GM12878 (cell line): ENCODE data around the gene NID1. TPM values are rescaled to one million over a fixed set of nuclear protein-coding genes. Genes with fewer than 3 reads are reported as not detected.

Experiments used
- ATAC-seq: fragments of 200-7000 bp; cut with Tn5 transposase; 3 replicates; pipeline ENCODE4 v1.9.1; 2020; ENCODE audit warnings: mild to moderate bottlenecking, moderate library complexity
- BruUV-seq: library from RNA; stranded (reverse); fragments of 400-500 nt; replicated peaks from 2 replicates; lab custom pipeline; 2021; lab: Mats Ljungman, UMichigan
- CTCF ChIA-PET: fragments of 300-600 bp; sonication (Branson Sonifier 250); formaldehyde crosslinking; extraction: SDS; loops from one replicate; lab custom pipeline; 2021; ENCODE audit warnings: inconsistent platforms; lab: Yijun Ruan, JAX
- POLR2A ChIA-PET: fragments of 350-600 bp; formaldehyde crosslinking; extraction: SDS; loops from one replicate; lab custom pipeline; 2021; ENCODE audit warnings: inconsistent platforms; lab: Charles Lee
- RAD21 ChIA-PET: fragments of 300-600 bp; sonication (Branson Sonifier 250); formaldehyde crosslinking; loops from one replicate; lab custom pipeline; 2023; ENCODE audit warnings: antibody characterized with exemption; ENCODE audit not compliant: unreplicated experiment; lab: Charles Lee
- SMC1A ChIA-PET: fragments of 300-600 bp; sonication (Branson Sonifier 250); formaldehyde crosslinking; loops from one replicate; lab custom pipeline; 2023; ENCODE audit not compliant: unreplicated experiment, uncharacterized antibody; lab: Charles Lee
- DNase-seq: peaks from one replicate; pipeline ENCODE4 v3.0.0-alpha.2; 2011; ENCODE audit warnings: low read depth, low spot score
- FAIRE-seq: peaks from 3 replicates; lab custom pipeline; 2011; peaks lifted over from hg19 to GRCh38; lab: Jason Lieb, UNC
- H2AFZ ChIP-seq: 2 replicates; pipeline ENCODE4 v1.6.0; 2011; ENCODE audit warnings: low read depth, low read length, control low read depth; ENCODE audit not compliant: control insufficient read depth
- H3K27ac ChIP-seq: 2 replicates; pipeline ENCODE4 v1.5.1; 2011; ENCODE audit warnings: control low read depth; ENCODE audit not compliant: control insufficient read depth, insufficient read depth
- H3K27me3 ChIP-seq, 2 experiments: replicated peaks in 1 of 2; 2 replicates each; pipeline versions ENCODE4 v1.6.0 to v1.6.1; 2011; ENCODE audit warnings: low read length in 1 of 2; ENCODE audit not compliant: control insufficient read depth in 2 of 2, insufficient read depth in 2 of 2
- H3K36me3 ChIP-seq, 2 experiments: 2 replicates each; pipeline ENCODE4 v1.5.1; 2011; ENCODE audit warnings: low read length in 1 of 2; ENCODE audit not compliant: control insufficient read depth in 2 of 2, insufficient read depth in 2 of 2
- H3K4me1 ChIP-seq: 2 replicates; pipeline ENCODE4 v1.6.1; 2011; ENCODE audit warnings: mild to moderate bottlenecking, low read length, moderate library complexity, mixed read lengths; ENCODE audit not compliant: control insufficient read depth, insufficient read depth
- H3K4me2 ChIP-seq: 2 replicates; pipeline ENCODE4 v1.6.0; 2011; ENCODE audit warnings: control low read depth; ENCODE audit not compliant: control insufficient read depth, insufficient read depth
- H3K4me3 ChIP-seq: fragments of 200-600 bp; sonication (generic); 2 replicates; pipeline ENCODE4 v1.5.1; 2016
- H3K79me2 ChIP-seq: 2 replicates; pipeline ENCODE4 v1.6.0; 2011; ENCODE audit warnings: low read length; ENCODE audit not compliant: control insufficient read depth, insufficient read depth
- H3K9ac ChIP-seq: 2 replicates; pipeline ENCODE4 v1.8.0; 2011; ENCODE audit warnings: low read length, control low read depth, mixed read lengths; ENCODE audit not compliant: control insufficient read depth, insufficient read depth
- H3K9me3 ChIP-seq: replicated peaks from 3 replicates; pipeline ENCODE4 v1.5.1; 2011; ENCODE audit warnings: mild to moderate bottlenecking, low read length; ENCODE audit not compliant: control insufficient read depth, insufficient read depth
- H4K20me1 ChIP-seq: 2 replicates; pipeline ENCODE4 v1.6.0; 2011; ENCODE audit not compliant: control insufficient read depth, insufficient read depth
- BCL11A ChIP-seq: IDR thresholded peaks from 2 replicates; pipeline ENCODE4 v1.6.1; 2011; ENCODE audit warnings: low read depth, low read length
- DPF2 ChIP-seq: fragments of 450-650 bp; IDR thresholded peaks from 2 replicates; pipeline ENCODE4 v1.6.1; 2017; ENCODE audit warnings: mild to moderate bottlenecking
- EGR1 ChIP-seq, 2 experiments: IDR thresholded peaks; 1 replicate in 1 of 2; 2 replicates in 1 of 2; pipeline ENCODE4 v1.6.1; 2011 to 2012; ENCODE audit warnings: low read depth in 2 of 2, low read length in 2 of 2, borderline replicate concordance in 1 of 2, mild to moderate bottlenecking in 1 of 2, moderate library complexity in 1 of 2
- GATAD2B ChIP-seq: fragments of 450-650 bp; conservative IDR thresholded peaks from 2 replicates; pipeline ENCODE4 v1.6.1; 2017; ENCODE audit warnings: low read depth, mild to moderate bottlenecking, moderate library complexity
- JUND ChIP-seq: IDR thresholded peaks from 2 replicates; pipeline ENCODE4 v1.6.1; 2012; ENCODE audit warnings: low read depth, mild to moderate bottlenecking, low read length, improper control_type of control experiment, moderate library complexity
- MXI1 ChIP-seq: fragments of 150-350 bp; IDR thresholded peaks from 2 replicates; pipeline ENCODE4 v1.6.1; 2011; ENCODE audit warnings: low read depth, mild to moderate bottlenecking, inconsistent platforms, low read length, improper control_type of control experiment
- NFYB ChIP-seq: IDR thresholded peaks from 2 replicates; pipeline ENCODE4 v1.6.1; 2011; ENCODE audit warnings: low read depth, mild to moderate bottlenecking, low read length, improper control_type of control experiment, moderate library complexity; ENCODE audit not compliant: insufficient read depth
- PAX5 ChIP-seq: IDR thresholded peaks from 2 replicates; pipeline ENCODE4 v1.6.1; 2011; ENCODE audit warnings: low read depth, low read length, borderline replicate concordance
- SIN3A ChIP-seq: IDR thresholded peaks from 2 replicates; pipeline ENCODE4 v1.6.1; 2012; ENCODE audit warnings: low read depth, low read length, improper control_type of control experiment
- SUPT20H ChIP-seq: IDR thresholded peaks from 2 replicates; pipeline ENCODE4 v1.6.1; 2011; ENCODE audit warnings: low read depth, mild to moderate bottlenecking, low read length, moderate library complexity, borderline replicate concordance; ENCODE audit not compliant: control insufficient read depth
- WRNIP1 ChIP-seq: IDR thresholded peaks from 2 replicates; pipeline ENCODE4 v1.6.1; 2011; ENCODE audit warnings: low read depth, low read length, improper control_type of control experiment, borderline replicate concordance
- ZBED1 ChIP-seq: IDR thresholded peaks from 2 replicates; pipeline ENCODE4 v1.6.1; 2016; ENCODE audit warnings: borderline replicate concordance
- WGBS: methylation state at CpG from one replicate; pipeline ENCODE4 v1.1.6; 2016; ENCODE audit warnings: low lambda C conversion rate; ENCODE audit not compliant: insufficient replicate concordance, insufficient coverage; ENCODE audit errors: missing lambda C conversion rate; 5-methylcytosine and 5-hydroxymethylcytosine counted together
- in situ Hi-C: fragments of 300-500 bp; cut with MboI; formaldehyde crosslinking; loops from 9 replicates; pipeline ENCODE4 v1.14.3; 2018; ENCODE audit warnings: mixed read lengths
- intact Hi-C: fragments of 100-400 bp; cut with micrococcal nuclease; formaldehyde crosslinking; loops from one replicate; pipeline ENCODE4 v1.14.2; 2022; ENCODE audit not compliant: unreplicated experiment
- polyA plus RNA-seq, 11 experiments: library from polyadenylated mRNA; depleted of rRNA in 4 of 11; unstranded in 6 of 11; stranded (reverse) in 5 of 11; fragments of >200 nt; fragmentation: Nextera tagmentation in 4 of 11; fragmentation: Illumina TruSeq in 1 of 11; extraction: Ambion mirVana in 4 of 11; extraction: Trizol in 1 of 11; gene quantifications; 1 replicate in 1 of 11; 2 replicates in 10 of 11; pipeline versions ENCODE4 v1.2.1 to v1.2.3, GENCODE V29; 2011 to 2016; ENCODE audit warnings: inconsistent platforms in 2 of 11, missing spikeins in 2 of 11, low read depth in 1 of 11
- total RNA-seq, 4 experiments: library from RNA; depleted of rRNA in 3 of 4; stranded (reverse); fragments of >200 nt in 3 of 4; fragmentation: Illumina TruSeq in 1 of 4; extraction: Trizol in 1 of 4; gene quantifications; 2 replicates each; pipeline versions ENCODE4 v1.2.1 to v1.2.3, GENCODE V29; 2013 to 2021
- TF ChIP-seq, protein P1 (sequence below): fragments of 450-650 bp; IDR thresholded peaks from 2 replicates; pipeline ENCODE4 v1.6.1; 2017; ENCODE audit warnings: borderline replicate concordance
- TF ChIP-seq, protein P2 (sequence below), 3 experiments: IDR thresholded peaks in 2 of 3; conservative IDR thresholded peaks in 1 of 3; 2 replicates each; pipeline ENCODE4 v1.5.1; 2011; ENCODE audit warnings: low read depth in 3 of 3, low read length in 3 of 3, mild to moderate bottlenecking in 3 of 3, control low read depth in 2 of 3, moderate library complexity in 2 of 3, inconsistent platforms in 1 of 3, mixed read lengths in 1 of 3; ENCODE audit not compliant: control insufficient read depth in 2 of 3, insufficient read depth in 1 of 3; ENCODE audit errors: extremely low read depth in 1 of 3
- TF ChIP-seq, protein P3 (sequence below): fragments of 450-650 bp; IDR thresholded peaks from 2 replicates; pipeline ENCODE4 v1.6.1; 2014; ENCODE audit warnings: mild to moderate bottlenecking
- TF ChIP-seq, protein P4 (sequence below): IDR thresholded peaks from 2 replicates; pipeline ENCODE4 v1.6.1; 2011; ENCODE audit warnings: borderline replicate concordance, low read depth, mild to moderate bottlenecking, moderate library complexity, mixed read lengths, low read length; ENCODE audit not compliant: insufficient read depth; ENCODE audit errors: extremely low read length

Gene NID1
- total and polyA plus RNA-seq, 10 of the 15 experiments (the other 5 are each of a cell fraction or from before 2014, with no cell fraction given) = 4.2 to 25.7 (median 11.3) TPM

DNA sequence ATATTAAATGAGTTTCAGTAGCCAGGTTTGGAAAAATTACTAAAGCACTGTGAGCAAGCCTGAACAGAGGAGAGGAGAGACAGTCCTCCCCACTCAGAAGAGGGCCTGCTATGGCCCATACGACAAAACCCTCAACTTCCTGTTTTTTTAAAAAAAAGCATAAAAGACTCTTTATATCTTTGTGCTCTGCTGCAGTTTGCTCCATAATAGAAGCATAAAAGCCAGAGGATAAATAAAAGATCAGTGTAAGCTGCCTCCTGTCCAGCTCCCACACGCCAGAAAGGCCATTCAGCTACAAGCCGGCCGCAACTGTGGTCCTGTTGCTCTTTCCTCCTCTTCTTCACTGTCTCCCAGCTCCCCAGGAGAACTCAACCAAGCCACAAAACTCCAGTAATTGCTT lies 37.8 kb downstream of the NID1 start:
- Histone ChIP-seq H3K4me1 (no peaks in the 10 kb centered on the region), H3K9ac (no peak overlapping the region), H3K79me2 (no peaks in the 10 kb centered on the region), H3K4me2 (no peak overlapping the region), H3K27me3 (no peaks in the 10 kb centered on the region), H3K9me3 (no peaks in the 10 kb centered on the region), H2AFZ (no peak overlapping the region), H3K4me3 (no peak overlapping the region), H3K36me3 (peaks cover 0 to 11% of the 10 kb centered on the region in 2 experiments; a peak in 3 of 4 replicates), H4K20me1 (no peaks in the 10 kb centered on the region), H3K27ac (no peak overlapping the region)
- intact Hi-C loops = no loop called here
- ChIA-PET CTCF (interaction anchor here (1.2 kb wide), 1 partner anchor 55 kb away, joined by 3 read pairs; no protein-coding TSS in a partner anchor), POLR2A (no interaction called here), RAD21 (no interaction called here), SMC1A (no interaction called here)
- no TSS peak for BruUV-seq
- 92% methylated on average over 4 of the region's 4 CpGs for WGBS
- in situ Hi-C loops = no loop called here
- DNase-seq (no peak), ATAC-seq (no peak), FAIRE-seq (no peak)
- no peak for TF ChIP-seq JUND
- TF ChIP-seq ZBED1 = no peak
- TF ChIP-seq MXI1 = no peak
- TF ChIP-seq WRNIP1 = no peak
- TF ChIP-seq, protein P1, sequence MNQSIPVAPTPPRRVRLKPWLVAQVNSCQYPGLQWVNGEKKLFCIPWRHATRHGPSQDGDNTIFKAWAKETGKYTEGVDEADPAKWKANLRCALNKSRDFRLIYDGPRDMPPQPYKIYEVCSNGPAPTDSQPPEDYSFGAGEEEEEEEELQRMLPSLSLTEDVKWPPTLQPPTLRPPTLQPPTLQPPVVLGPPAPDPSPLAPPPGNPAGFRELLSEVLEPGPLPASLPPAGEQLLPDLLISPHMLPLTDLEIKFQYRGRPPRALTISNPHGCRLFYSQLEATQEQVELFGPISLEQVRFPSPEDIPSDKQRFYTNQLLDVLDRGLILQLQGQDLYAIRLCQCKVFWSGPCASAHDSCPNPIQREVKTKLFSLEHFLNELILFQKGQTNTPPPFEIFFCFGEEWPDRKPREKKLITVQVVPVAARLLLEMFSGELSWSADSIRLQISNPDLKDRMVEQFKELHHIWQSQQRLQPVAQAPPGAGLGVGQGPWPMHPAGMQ = no peak
- TF ChIP-seq GATAD2B = no peak
- no peak for TF ChIP-seq SUPT20H
- TF ChIP-seq DPF2 = no peak
- no peak for TF ChIP-seq SIN3A
- TF ChIP-seq NFYB = no peak
- TF ChIP-seq, protein P2, sequence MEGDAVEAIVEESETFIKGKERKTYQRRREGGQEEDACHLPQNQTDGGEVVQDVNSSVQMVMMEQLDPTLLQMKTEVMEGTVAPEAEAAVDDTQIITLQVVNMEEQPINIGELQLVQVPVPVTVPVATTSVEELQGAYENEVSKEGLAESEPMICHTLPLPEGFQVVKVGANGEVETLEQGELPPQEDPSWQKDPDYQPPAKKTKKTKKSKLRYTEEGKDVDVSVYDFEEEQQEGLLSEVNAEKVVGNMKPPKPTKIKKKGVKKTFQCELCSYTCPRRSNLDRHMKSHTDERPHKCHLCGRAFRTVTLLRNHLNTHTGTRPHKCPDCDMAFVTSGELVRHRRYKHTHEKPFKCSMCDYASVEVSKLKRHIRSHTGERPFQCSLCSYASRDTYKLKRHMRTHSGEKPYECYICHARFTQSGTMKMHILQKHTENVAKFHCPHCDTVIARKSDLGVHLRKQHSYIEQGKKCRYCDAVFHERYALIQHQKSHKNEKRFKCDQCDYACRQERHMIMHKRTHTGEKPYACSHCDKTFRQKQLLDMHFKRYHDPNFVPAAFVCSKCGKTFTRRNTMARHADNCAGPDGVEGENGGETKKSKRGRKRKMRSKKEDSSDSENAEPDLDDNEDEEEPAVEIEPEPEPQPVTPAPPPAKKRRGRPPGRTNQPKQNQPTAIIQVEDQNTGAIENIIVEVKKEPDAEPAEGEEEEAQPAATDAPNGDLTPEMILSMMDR (IDR thresholded peaks at IDR 0.05 in 2 of 3, conservative IDR thresholded peaks at IDR 0.05 in 1 of 3; ENCODE audit: control insufficient read depth in 2 of 3, extremely low read depth in 1 of 3, insufficient read depth in 1 of 3, low read depth in 3 of 3, low read length in 3 of 3) = no peak
- TF ChIP-seq, protein P3, sequence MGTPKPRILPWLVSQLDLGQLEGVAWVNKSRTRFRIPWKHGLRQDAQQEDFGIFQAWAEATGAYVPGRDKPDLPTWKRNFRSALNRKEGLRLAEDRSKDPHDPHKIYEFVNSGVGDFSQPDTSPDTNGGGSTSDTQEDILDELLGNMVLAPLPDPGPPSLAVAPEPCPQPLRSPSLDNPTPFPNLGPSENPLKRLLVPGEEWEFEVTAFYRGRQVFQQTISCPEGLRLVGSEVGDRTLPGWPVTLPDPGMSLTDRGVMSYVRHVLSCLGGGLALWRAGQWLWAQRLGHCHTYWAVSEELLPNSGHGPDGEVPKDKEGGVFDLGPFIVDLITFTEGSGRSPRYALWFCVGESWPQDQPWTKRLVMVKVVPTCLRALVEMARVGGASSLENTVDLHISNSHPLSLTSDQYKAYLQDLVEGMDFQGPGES = no peak
- TF ChIP-seq PAX5 = no peak
- TF ChIP-seq, protein P4, sequence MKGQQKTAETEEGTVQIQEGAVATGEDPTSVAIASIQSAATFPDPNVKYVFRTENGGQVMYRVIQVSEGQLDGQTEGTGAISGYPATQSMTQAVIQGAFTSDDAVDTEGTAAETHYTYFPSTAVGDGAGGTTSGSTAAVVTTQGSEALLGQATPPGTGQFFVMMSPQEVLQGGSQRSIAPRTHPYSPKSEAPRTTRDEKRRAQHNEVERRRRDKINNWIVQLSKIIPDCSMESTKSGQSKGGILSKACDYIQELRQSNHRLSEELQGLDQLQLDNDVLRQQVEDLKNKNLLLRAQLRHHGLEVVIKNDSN = no peak
- no peak for TF ChIP-seq BCL11A
- no peak for TF ChIP-seq EGR1 (IDR thresholded peaks at IDR 0.05; ENCODE audit: borderline replicate concordance in 1 of 2, low read depth in 2 of 2, low read length in 2 of 2)
